Neuronal stem cell (in vitro differentiated cells): ENCODE data around the gene CDK5RAP1.

Experiments used
- DNase-seq: peaks from one replicate; pipeline ENCODE4 v3.0.0-alpha.2; 2013; ENCODE audit warnings: low spot score
- H2AFZ ChIP-seq: one replicate; pipeline ENCODE4 v1.6.1; 2013; ENCODE audit warnings: mild to moderate bottlenecking, low read length, inconsistent platforms
- H2AK5ac ChIP-seq: 2 replicates; pipeline ENCODE4 v1.6.1; 2013; ENCODE audit warnings: low read depth, mild to moderate bottlenecking, inconsistent platforms, low read length, moderate library complexity, mixed read lengths
- H2BK120ac ChIP-seq: 2 replicates; pipeline ENCODE4 v1.6.1; 2013; ENCODE audit warnings: low read depth, mild to moderate bottlenecking, inconsistent platforms, low read length, moderate library complexity, mixed read lengths
- H2BK12ac ChIP-seq: one replicate; pipeline ENCODE4 v1.6.1; 2013; ENCODE audit warnings: low read length, inconsistent platforms
- H2BK15ac ChIP-seq: 2 replicates; pipeline ENCODE4 v1.6.1; 2013; ENCODE audit warnings: mild to moderate bottlenecking, low read length, inconsistent platforms, mixed read lengths
- H2BK5ac ChIP-seq: one replicate; pipeline ENCODE4 v1.6.1; 2013; ENCODE audit warnings: inconsistent platforms, mild to moderate bottlenecking, low read length, moderate library complexity
- H3K14ac ChIP-seq: one replicate; pipeline ENCODE4 v1.6.1; 2013; ENCODE audit warnings: low read length, inconsistent platforms
- H3K18ac ChIP-seq: 2 replicates; pipeline ENCODE4 v1.6.1; 2013; ENCODE audit warnings: low read length, inconsistent platforms
- H3K23ac ChIP-seq: 2 replicates; pipeline ENCODE4 v1.6.1; 2013; ENCODE audit warnings: low read depth, mild to moderate bottlenecking, mixed read lengths, low read length, inconsistent platforms; ENCODE audit not compliant: poor library complexity
- H3K27ac ChIP-seq: replicated peaks from 3 replicates; pipeline ENCODE4 v1.5.1; 2013; ENCODE audit warnings: low read length, inconsistent platforms
- H3K27me3 ChIP-seq, 3 experiments: 2 replicates each; pipeline ENCODE4 v1.6.1; 2013; ENCODE audit warnings: low read length in 3 of 3, mild to moderate bottlenecking in 2 of 3, inconsistent platforms in 1 of 3, low read depth in 1 of 3, mixed read lengths in 1 of 3, moderate library complexity in 1 of 3; ENCODE audit not compliant: control insufficient read depth in 3 of 3, insufficient read depth in 3 of 3
- H3K36me3 ChIP-seq, 2 donors: replicated peaks in 1 of 2; 2 replicates each; pipeline ENCODE4 v1.6.1; 2013; ENCODE audit warnings: low read length in 2 of 2; ENCODE audit not compliant: control insufficient read depth in 2 of 2, insufficient read depth in 2 of 2
- H3K4ac ChIP-seq: 2 replicates; pipeline ENCODE4 v1.6.1; 2013; ENCODE audit warnings: inconsistent platforms, mild to moderate bottlenecking, low read length, moderate library complexity
- H3K4me1 ChIP-seq, 2 donors: 1 replicate in 1 of 2; 2 replicates in 1 of 2; pipeline ENCODE4 v1.6.1; 2013; ENCODE audit warnings: low read length in 2 of 2, low read depth in 1 of 2; ENCODE audit not compliant: control insufficient read depth in 2 of 2, insufficient read depth in 1 of 2
- H3K4me2 ChIP-seq: one replicate; pipeline ENCODE4 v1.6.1; 2013; ENCODE audit warnings: mild to moderate bottlenecking, low read length, inconsistent platforms; ENCODE audit not compliant: insufficient read depth, poor library complexity, severe bottlenecking
- H3K4me3 ChIP-seq, 2 donors: 2 replicates each; pipeline ENCODE4 v1.5.1; 2013; ENCODE audit warnings: low read length in 2 of 2, mild to moderate bottlenecking in 2 of 2, inconsistent platforms in 1 of 2, moderate library complexity in 1 of 2
- H3K79me1 ChIP-seq: one replicate; pipeline ENCODE4 v1.6.1; 2013; ENCODE audit warnings: low read depth, mild to moderate bottlenecking, inconsistent platforms, low read length, moderate library complexity
- H3K9ac ChIP-seq: one replicate; pipeline ENCODE4 v1.6.1; 2013; ENCODE audit warnings: mild to moderate bottlenecking, low read depth, low read length, inconsistent platforms; ENCODE audit not compliant: poor library complexity
- H3K9me3 ChIP-seq, 2 donors: replicated peaks in 1 of 2; 2 replicates each; pipeline versions ENCODE3 to v1.6.1; 2013; ENCODE audit warnings: low read length in 2 of 2, mild to moderate bottlenecking in 2 of 2, inconsistent platforms in 1 of 2, low read depth in 1 of 2, mixed read lengths in 1 of 2, moderate library complexity in 1 of 2; ENCODE audit not compliant: control insufficient read depth in 2 of 2, insufficient read depth in 1 of 2
- H4K8ac ChIP-seq: one replicate; pipeline ENCODE4 v1.6.1; 2013; ENCODE audit warnings: low read depth, mild to moderate bottlenecking, inconsistent platforms, low read length, moderate library complexity
- H4K91ac ChIP-seq: one replicate; pipeline ENCODE4 v1.6.1; 2013; ENCODE audit warnings: low read length, low read depth, mild to moderate bottlenecking, inconsistent platforms; ENCODE audit not compliant: poor library complexity
- WGBS, 2 donors: extraction: QIAGEN DNeasy Blood & Tissue Kit; methylation state at CpG; one replicate each; pipeline ENCODE4 v1.1.7; 2013; ENCODE audit warnings: missing lambda C conversion rate in 2 of 2, mixed read lengths in 1 of 2; ENCODE audit not compliant: insufficient read length in 2 of 2, insufficient replicate concordance in 1 of 2; ENCODE audit errors: extremely low coverage in 2 of 2; 5-methylcytosine and 5-hydroxymethylcytosine counted together

CDK5RAP1 gene

GRCh38 chr20:33377366-33377765 is 24.0 kb downstream of the CDK5RAP1 start:
- Histone ChIP-seq H3K79me1 (peaks cover 3% of the 10 kb centered on the region), H2BK12ac (no peak overlapping the region), H3K18ac (no peak overlapping the region), H3K14ac (no peak overlapping the region), H2AFZ (no peak overlapping the region), H3K4me1 (no peaks in the 10 kb centered on the region), H2AK5ac (no peak overlapping the region), H2BK5ac (no peak overlapping the region), H3K9me3 (peaks cover 0 to 11% of the 10 kb centered on the region in 2 donors), H3K27me3 (no peaks in the 10 kb centered on the region), H4K91ac (no peak overlapping the region), H3K36me3 (peaks cover 16 to 85% of the 10 kb centered on the region in 2 donors), H3K4ac (no peak overlapping the region), H2BK15ac (no peak overlapping the region), H3K4me2 (no peak overlapping the region), H3K23ac (no peak overlapping the region), H3K9ac (no peak overlapping the region), H4K8ac (no peak overlapping the region), H2BK120ac (no peak overlapping the region), H3K4me3 (no peak overlapping the region), H3K27ac (no peak overlapping the region)
- DNase-seq, result no peak
- WGBS, 2 donors, result no CpG with 5 or more reads among the region's 2 CpGs

GRCh38 chr20:33373735-33374605 is 27.3 kb downstream of the CDK5RAP1 start:
- Histone ChIP-seq H3K36me3 (peaks cover 21 to 86% of the 10 kb centered on the region in 2 donors), H3K79me1 (peaks cover 5% of the 10 kb centered on the region), H3K18ac (no peak overlapping the region), H3K4ac (no peak overlapping the region), H2BK12ac (no peak overlapping the region), H3K27me3 (no peaks in the 10 kb centered on the region), H2BK15ac (no peak overlapping the region), H3K4me1 (no peaks in the 10 kb centered on the region), H3K9me3 (peaks cover 0 to 11% of the 10 kb centered on the region in 2 donors), H3K4me3 (no peak overlapping the region), H3K4me2 (no peak overlapping the region), H2AFZ (no peak overlapping the region), H3K9ac (no peak overlapping the region), H4K8ac (no peak overlapping the region), H2BK120ac (no peak overlapping the region), H4K91ac (no peak overlapping the region), H2BK5ac (no peak overlapping the region), H3K23ac (no peak overlapping the region), H3K14ac (no peak overlapping the region), H2AK5ac (no peak overlapping the region), H3K27ac (no peak overlapping the region)
- WGBS, 2 donors, result no CpG with 5 or more reads among the region's 4 CpGs
- no peak for DNase-seq

- WGBS, 2 donors, result no CpG with 5 or more reads among the region's 4 CpGs
- Histone ChIP-seq H3K27ac (no peak overlapping the region), H2AK5ac (no peak overlapping the region), H3K79me1 (peaks cover 5% of the 10 kb centered on the region), H3K4me1 (no peaks in the 10 kb centered on the region), H2BK120ac (no peak overlapping the region), H3K4me2 (no peak overlapping the region), H3K23ac (peak overlapping the region; percentile 65), H2BK15ac (no peak overlapping the region), H3K18ac (no peak overlapping the region), H2BK12ac (no peak overlapping the region), H4K91ac (no peak overlapping the region), H3K9me3 (peaks cover 0 to 11% of the 10 kb centered on the region in 2 donors), H2AFZ (no peak overlapping the region), H3K14ac (no peak overlapping the region), H2BK5ac (no peak overlapping the region), H3K27me3 (no peaks in the 10 kb centered on the region), H3K4ac (no peak overlapping the region), H3K9ac (no peak overlapping the region), H3K36me3 (peaks cover 17 to 79% of the 10 kb centered on the region in 2 donors), H3K4me3 (no peak overlapping the region), H4K8ac (no peak overlapping the region)
- DNase-seq, result no peak
Measured at GRCh38 chr20:33372993-33373441, 28.3 kb downstream of the CDK5RAP1 start.

GRCh38 chr20:33370291-33370690 is 31.0 kb downstream of the CDK5RAP1 start:
- DNase-seq, result no peak
- Histone ChIP-seq H3K4me3 (no peak overlapping the region), H3K36me3 (peaks cover 23 to 81% of the 10 kb centered on the region in 2 donors)

More at GRCh38 chr20:33370291-33370690, 31.0 kb downstream of the CDK5RAP1 start:
- no peak overlapping the region for H4K91ac ChIP-seq
- H3K27me3 ChIP-seq, result no peaks in the 10 kb centered on the region
- no peak overlapping the region for H2BK120ac ChIP-seq
- no peak overlapping the region for H2AK5ac ChIP-seq
- no peak overlapping the region for H2AFZ ChIP-seq
- no peak overlapping the region for H3K4me2 ChIP-seq
- no peak overlapping the region for H2BK15ac ChIP-seq
- no peak overlapping the region for H3K9ac ChIP-seq
- no peak overlapping the region for H2BK5ac ChIP-seq
- no peaks in the 10 kb centered on the region for H3K4me1 ChIP-seq
- no peak overlapping the region for H3K4ac ChIP-seq
- no peak overlapping the region for H3K27ac ChIP-seq
- WGBS, 2 donors, result no CpG with 5 or more reads among the region's 8 CpGs
- H3K23ac ChIP-seq, result no peak overlapping the region
- no peak overlapping the region for H3K14ac ChIP-seq
- peaks cover 5% of the 10 kb centered on the region for H3K79me1 ChIP-seq
- H3K9me3 ChIP-seq, result no peaks in the 10 kb centered on the region
- H4K8ac ChIP-seq, result no peak overlapping the region
- H2BK12ac ChIP-seq, result no peak overlapping the region
- H3K18ac ChIP-seq, result no peak overlapping the region
